ENCODE data around the gene RAB19.
A peak's percentile ranks its signal among the peaks of the same experiment; 100 is the strongest.

The RAB19 gene

DNA sequence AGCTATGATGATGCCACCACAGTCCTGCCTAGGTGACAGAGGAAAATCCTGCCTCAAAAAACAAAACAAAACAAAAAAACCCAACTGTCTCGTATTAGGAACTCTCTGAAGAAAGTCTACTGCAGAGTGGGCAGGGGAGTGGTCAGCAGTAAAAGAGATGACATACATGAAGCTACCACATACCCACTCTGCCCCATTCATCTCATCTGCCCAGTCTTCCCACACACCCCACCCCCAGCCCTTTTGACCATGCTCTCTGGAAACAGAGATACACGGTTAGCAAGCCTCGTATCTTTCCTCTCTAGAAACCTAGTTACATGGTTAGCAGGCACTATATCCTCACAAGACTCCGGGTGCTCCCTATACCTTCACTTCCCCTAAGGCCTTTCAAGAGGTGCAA lies 13.8 kb upstream of the RAB19 start:
- TF ChIP-seq, protein P1, sequence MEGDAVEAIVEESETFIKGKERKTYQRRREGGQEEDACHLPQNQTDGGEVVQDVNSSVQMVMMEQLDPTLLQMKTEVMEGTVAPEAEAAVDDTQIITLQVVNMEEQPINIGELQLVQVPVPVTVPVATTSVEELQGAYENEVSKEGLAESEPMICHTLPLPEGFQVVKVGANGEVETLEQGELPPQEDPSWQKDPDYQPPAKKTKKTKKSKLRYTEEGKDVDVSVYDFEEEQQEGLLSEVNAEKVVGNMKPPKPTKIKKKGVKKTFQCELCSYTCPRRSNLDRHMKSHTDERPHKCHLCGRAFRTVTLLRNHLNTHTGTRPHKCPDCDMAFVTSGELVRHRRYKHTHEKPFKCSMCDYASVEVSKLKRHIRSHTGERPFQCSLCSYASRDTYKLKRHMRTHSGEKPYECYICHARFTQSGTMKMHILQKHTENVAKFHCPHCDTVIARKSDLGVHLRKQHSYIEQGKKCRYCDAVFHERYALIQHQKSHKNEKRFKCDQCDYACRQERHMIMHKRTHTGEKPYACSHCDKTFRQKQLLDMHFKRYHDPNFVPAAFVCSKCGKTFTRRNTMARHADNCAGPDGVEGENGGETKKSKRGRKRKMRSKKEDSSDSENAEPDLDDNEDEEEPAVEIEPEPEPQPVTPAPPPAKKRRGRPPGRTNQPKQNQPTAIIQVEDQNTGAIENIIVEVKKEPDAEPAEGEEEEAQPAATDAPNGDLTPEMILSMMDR (IDR thresholded peaks at IDR 0.05; ENCODE audit: low read depth, low read length, missing control alignments): no peak
- H3K4me3 ChIP-seq (ENCODE audit: low read depth, low read length): no peak overlapping the region
- in situ Hi-C loops (cut with HindIII; ENCODE audit: low sequenced_read_pairs): no loop called here
- DNase-seq (ENCODE audit: low read depth): no peak

DNA sequence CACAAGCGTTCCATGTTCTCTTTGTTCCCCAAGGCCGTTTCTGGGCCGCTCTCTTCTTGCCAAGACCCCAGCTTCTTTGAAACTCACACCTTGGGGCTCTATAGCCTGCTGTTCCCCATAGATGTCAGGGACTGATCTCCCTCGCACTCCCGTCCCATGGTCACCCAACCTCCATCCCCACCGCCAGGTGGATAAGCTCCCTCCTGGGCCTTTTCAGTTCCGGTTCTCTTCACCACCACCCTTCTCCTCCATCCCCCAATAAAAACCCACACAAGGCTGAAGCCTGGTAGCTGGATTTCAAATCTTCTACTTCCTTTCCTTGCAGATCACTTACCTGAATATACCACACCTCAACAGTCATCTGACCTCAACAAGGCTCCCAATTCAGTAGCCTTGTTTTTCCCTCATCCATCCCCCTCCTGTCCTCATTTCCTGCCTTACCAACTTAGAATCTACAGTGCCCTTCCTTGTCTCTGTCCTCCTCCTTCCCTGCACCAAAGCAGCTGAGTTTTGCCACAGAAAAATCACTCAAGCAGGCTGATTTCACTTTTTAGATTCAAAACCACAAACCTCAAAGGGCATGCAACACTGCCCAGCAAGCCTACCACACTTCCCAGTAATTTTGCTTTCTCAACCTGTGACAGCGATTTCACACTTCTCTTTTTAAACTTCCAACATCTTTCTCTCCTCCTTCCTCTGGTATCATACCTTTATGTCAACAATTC lies 13.2 kb upstream of the RAB19 start:
- peak; percentile 36 for DNase-seq (ENCODE audit: low read depth)
- TF ChIP-seq, protein P1 (IDR thresholded peaks at IDR 0.05; ENCODE audit: low read depth, low read length, missing control alignments): no peak
- in situ Hi-C loops (cut with HindIII; ENCODE audit: low sequenced_read_pairs): no loop called here
- no peak overlapping the region for H3K4me3 ChIP-seq (ENCODE audit: low read depth, low read length)

DNA sequence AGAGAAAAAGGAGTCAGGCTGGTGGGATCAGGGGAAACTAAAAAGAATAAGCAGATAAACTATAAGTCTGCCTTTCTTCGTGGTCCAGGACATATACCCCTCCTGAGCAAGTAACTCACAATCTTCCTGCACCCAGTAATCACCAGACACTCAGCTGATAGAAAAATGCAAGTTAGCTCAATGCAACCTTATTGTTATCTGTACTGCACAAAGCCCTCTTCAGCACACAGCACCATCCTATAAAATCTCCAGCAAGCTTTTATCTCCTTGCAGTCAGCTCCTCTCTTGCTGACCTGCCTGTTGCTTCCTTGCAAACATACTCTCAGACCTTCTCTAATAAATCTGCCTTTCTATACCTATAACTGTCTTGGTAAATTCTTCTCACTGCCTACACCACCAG lies 12.2 kb upstream of the RAB19 start:
- TF ChIP-seq, protein P1 (IDR thresholded peaks at IDR 0.05; ENCODE audit: low read depth, low read length, missing control alignments): no peak
- in situ Hi-C loops (cut with HindIII; ENCODE audit: low sequenced_read_pairs): no loop called here
- DNase-seq (ENCODE audit: low read depth): no peak
- H3K4me3 ChIP-seq (ENCODE audit: low read depth, low read length): no peak overlapping the region

DNA sequence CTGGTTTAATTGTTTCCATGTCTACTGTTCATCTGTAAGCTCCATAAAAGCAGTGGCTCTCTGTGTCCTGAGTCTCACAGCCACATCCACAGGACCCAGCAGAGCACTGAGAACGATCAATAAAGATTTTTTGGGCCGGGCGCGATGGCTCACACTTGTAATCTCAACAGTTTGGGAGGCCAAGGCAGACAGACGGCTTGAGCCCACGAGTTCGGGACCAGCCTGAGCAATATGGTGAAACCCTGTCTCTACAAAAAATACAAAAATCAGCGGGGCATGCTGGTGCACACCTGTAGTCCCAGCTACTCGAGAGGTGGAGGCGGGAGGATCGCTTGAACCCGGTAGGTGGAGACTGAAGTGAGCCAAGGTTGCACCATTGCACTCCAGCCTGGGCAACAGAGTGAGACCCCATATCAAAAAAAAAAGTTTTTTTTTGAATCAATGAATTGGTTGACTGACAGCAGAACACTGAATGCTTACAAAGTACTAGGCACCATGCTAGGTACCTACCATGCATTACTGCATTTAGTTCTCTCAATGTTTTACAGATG lies 10.0 kb upstream of the RAB19 start:
- no peak overlapping the region for H3K4me3 ChIP-seq (ENCODE audit: low read depth, low read length)
- in situ Hi-C loops (cut with HindIII; ENCODE audit: low sequenced_read_pairs): no loop called here
- TF ChIP-seq, protein P1 (IDR thresholded peaks at IDR 0.05; ENCODE audit: low read depth, low read length, missing control alignments): no peak
- DNase-seq (ENCODE audit: low read depth): no peak

DNA sequence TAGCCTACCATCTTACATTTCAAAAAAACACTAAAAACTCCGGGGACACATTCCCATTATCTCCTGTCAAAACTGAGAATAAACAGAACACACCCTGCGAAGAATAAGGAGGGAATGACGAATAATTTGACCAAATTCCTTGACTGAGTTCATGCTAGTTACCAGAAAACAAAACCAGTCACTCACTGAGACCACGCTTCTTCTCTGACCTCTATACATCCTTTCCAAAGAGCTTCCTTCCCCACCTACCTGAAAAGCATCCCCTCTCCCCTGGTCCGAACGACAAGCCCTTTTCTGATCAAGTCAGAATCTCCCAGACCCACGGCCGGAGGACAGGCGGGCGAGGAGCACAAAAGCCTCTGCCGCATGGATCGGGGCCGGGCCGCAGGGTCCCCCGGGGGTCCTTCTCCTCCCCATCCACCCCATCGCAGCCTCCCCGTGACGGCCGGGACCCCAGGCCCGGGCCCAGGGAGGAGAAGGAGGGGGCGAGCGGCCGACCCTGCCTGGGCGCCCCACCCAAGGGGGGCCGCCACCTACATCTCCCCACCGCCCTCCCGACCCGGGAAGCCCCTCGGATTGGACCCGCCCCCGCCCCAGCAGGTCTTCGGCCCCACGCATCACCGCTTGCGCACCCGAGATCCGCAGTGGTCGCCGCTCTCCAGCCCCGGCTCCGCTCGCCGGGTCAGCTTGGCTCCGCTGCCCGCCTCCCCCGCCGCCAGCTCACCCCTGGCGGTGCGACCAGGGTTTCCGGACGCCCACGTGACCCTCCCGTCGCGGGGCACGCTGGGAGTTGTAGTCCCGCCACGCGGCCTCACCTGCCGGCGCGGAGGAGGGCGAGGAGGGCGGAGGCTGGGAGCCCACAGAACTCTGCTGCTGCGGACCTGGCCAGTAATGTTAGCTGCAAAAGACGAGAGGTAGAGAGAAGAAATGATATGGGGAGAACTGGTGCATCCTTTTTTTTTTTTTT lies 5.8 kb upstream of the RAB19 start, which contains the start of gene SLC37A3:
Gene SLC37A3 (minus strand): TSS at position 747 of the 967 bp plus-strand sequence. CDS start 16,004 bp downstream, outside the sequence.
- TF ChIP-seq, protein P1 (IDR thresholded peaks at IDR 0.05; ENCODE audit: low read depth, low read length, missing control alignments): no peak
- peak within 1 kb of the TSS; percentile 88 for H3K4me3 ChIP-seq (ENCODE audit: low read depth, low read length)
- peak; percentile 44 for DNase-seq (ENCODE audit: low read depth)
- in situ Hi-C loops (cut with HindIII; ENCODE audit: low sequenced_read_pairs): no loop called here

DNA sequence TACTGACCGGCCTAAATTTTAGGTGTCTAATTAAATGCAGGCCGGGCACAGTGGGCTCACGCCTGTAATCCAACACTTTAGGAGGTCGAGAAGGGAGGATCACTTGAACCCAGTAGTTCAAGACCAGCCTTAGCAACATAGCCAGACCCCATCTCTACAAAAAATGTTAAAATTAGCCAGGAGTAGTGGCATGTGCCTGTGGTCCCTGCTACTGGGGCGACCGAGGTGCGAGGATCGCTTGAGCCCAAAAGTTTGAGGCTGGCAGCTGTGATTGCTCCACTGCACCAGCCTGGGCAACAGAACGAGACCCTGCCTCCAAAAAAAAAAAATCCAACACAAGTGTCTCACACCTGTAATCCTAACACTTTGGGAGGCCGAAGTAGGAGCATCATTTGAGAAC lies 5.0 kb upstream of the RAB19 start:
- in situ Hi-C loops (cut with HindIII; ENCODE audit: low sequenced_read_pairs): no loop called here
- no peak overlapping the region for H3K4me3 ChIP-seq (ENCODE audit: low read depth, low read length)
- TF ChIP-seq, protein P1 (IDR thresholded peaks at IDR 0.05; ENCODE audit: low read depth, low read length, missing control alignments): no peak
- no peak for DNase-seq (ENCODE audit: low read depth)
